ENCODE results near the gene ONECUT2.

The ONECUT2 gene

DNA sequence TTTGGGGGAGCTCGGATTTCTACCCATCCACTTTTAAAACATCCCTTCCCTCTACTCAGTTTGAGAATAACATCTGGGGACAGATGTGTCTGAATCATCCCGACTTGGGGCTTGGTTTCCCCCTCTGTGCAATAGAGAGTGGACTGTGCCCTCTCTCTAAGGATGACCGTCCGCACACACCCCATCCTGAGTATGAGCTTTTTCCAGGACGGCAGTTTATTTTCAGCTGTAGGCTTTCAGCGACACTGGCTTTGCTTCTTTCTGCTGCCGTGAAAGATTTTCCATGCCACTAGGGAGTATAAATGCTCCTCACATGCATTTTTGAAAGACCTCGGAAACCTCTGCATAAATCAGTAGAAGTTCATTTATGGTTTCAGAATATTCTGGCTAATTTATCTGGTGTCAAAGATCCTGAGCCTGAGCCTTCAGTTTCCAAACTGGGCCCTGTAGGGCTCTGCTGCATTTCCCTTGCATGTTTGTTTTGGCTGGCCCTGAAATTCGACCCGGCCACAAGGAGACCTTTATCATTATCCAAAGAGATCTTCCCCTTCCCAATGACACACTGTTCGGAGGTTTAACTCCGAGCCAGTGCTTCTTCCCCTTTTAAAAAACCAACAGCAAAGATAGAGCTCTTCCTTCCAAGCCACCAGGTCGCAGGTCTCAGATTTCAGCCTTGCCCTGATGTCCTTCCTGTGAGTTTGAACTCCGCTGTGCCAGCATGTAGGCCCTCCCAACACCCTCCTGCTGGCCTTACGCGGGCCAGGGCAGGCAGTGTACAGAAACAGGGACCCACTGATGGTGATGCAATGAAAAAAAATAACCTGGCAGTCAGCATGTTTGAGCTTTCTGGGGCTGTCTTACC, 98.1 kb downstream of the ONECUT2 start:
- no peaks in the 10 kb centered on the region for H4K20me1 ChIP-seq (ENCODE audit: insufficient read depth, low read length)
- no peaks in the 10 kb centered on the region for H3K79me2 ChIP-seq (ENCODE audit: low read length)
- no peaks in the 10 kb centered on the region for H3K9me3 ChIP-seq (ENCODE audit: insufficient read depth, low read length)
- no peak overlapping the region for H3K4me3 ChIP-seq (ENCODE audit: low read length)
- H3K27me3 ChIP-seq (ENCODE audit: low read depth, low read length) = no peaks in the 10 kb centered on the region; the same call in 1 of the 2 replicates
- H3K36me3 ChIP-seq (replicated peaks; ENCODE audit: low read depth, low read length) = no peaks in the 10 kb centered on the region
- H3K4me2 ChIP-seq (ENCODE audit: low read length) = no peak overlapping the region
- no peaks in the 10 kb centered on the region for H3K4me1 ChIP-seq (ENCODE audit: low read length)
- no peak overlapping the region for H2AFZ ChIP-seq (ENCODE audit: low read depth, low read length)
- TF ChIP-seq EZH2phosphoT487 (IDR thresholded peaks at IDR 0.05; ENCODE audit: low read depth) = no peak
- H3K9ac ChIP-seq (ENCODE audit: low read length) = no peak overlapping the region
- no peak overlapping the region for H3K27ac ChIP-seq (ENCODE audit: low read length)

DNA sequence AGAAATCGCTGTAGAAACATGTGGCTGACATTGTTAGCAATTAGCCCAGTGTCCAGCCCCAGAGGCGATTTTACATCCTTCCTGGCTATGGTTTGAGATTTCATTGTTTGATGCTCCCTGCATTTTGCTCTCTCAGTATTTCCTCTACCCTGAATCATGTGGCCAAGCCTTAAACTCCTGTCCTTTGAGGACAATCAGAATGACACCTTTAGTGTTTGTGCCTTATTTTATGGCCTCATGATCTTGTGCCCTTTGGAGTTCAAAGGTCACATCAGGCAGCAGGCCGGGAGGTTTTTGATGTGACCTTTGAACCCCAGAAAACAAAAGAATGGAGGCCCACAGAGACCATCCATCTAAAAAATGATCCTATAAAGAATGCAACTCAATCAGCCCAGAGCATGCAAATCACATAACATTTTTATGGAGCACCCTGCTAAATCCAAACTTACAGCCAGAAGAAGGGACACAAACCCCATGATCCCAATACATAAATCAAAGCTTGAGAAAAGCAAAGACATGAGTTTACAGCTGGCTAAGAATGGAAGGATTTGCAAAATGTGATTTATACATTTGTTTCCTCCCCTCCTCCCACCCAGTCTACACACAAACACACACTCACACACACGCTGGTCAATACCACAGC, 98.8 kb downstream of the ONECUT2 start:
- no peaks in the 10 kb centered on the region for H4K20me1 ChIP-seq (ENCODE audit: insufficient read depth, low read length)

DNA sequence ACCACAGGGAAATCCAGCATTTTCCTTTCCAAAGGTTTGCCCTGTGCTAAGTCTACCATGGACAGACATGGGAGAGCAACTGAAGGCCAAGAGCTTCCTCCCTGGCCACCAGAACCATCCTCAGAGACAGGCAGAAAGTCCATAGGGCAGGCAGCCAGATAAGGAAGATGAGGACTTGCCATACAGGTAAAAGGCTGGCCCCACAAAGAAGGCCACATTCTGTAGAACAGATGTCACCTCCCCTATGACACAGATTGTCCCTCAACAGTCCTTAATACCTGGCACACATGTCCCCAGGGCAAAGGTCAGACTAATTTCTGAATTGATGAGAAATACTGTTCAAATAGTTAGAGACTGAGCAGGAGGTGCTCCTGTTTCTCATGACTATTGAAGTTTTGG, 99.3 kb downstream of the ONECUT2 start:
- TF ChIP-seq, protein P1, sequence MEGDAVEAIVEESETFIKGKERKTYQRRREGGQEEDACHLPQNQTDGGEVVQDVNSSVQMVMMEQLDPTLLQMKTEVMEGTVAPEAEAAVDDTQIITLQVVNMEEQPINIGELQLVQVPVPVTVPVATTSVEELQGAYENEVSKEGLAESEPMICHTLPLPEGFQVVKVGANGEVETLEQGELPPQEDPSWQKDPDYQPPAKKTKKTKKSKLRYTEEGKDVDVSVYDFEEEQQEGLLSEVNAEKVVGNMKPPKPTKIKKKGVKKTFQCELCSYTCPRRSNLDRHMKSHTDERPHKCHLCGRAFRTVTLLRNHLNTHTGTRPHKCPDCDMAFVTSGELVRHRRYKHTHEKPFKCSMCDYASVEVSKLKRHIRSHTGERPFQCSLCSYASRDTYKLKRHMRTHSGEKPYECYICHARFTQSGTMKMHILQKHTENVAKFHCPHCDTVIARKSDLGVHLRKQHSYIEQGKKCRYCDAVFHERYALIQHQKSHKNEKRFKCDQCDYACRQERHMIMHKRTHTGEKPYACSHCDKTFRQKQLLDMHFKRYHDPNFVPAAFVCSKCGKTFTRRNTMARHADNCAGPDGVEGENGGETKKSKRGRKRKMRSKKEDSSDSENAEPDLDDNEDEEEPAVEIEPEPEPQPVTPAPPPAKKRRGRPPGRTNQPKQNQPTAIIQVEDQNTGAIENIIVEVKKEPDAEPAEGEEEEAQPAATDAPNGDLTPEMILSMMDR (IDR thresholded peaks at IDR 0.05; ENCODE audit: low read depth, low read length) = no peak
- no peak for TF ChIP-seq EZH2phosphoT487 (IDR thresholded peaks at IDR 0.05; ENCODE audit: low read depth)

More for the DNA sequence above, 98.8 kb downstream of the ONECUT2 start:
- Histone ChIP-seq H3K4me1 (ENCODE audit: low read length) (no peaks in the 10 kb centered on the region), H3K9ac (ENCODE audit: low read length) (no peak overlapping the region), H3K27ac (ENCODE audit: low read length) (no peak overlapping the region), H3K4me2 (ENCODE audit: low read length) (no peak overlapping the region), H3K4me3 (ENCODE audit: low read length) (no peak overlapping the region), H3K9me3 (ENCODE audit: insufficient read depth, low read length) (no peaks in the 10 kb centered on the region), H2AFZ (ENCODE audit: low read depth, low read length) (no peak overlapping the region), H3K27me3 (ENCODE audit: low read depth, low read length) (no peaks in the 10 kb centered on the region; the same call in 1 of the 2 replicates), H3K36me3 (replicated peaks; ENCODE audit: low read depth, low read length) (no peaks in the 10 kb centered on the region), H3K79me2 (ENCODE audit: low read length) (no peaks in the 10 kb centered on the region)
- TF ChIP-seq EZH2phosphoT487 (IDR thresholded peaks at IDR 0.05; ENCODE audit: low read depth) = no peak
- TF ChIP-seq, protein P1 (IDR thresholded peaks at IDR 0.05; ENCODE audit: low read depth, low read length) = no peak

DNA sequence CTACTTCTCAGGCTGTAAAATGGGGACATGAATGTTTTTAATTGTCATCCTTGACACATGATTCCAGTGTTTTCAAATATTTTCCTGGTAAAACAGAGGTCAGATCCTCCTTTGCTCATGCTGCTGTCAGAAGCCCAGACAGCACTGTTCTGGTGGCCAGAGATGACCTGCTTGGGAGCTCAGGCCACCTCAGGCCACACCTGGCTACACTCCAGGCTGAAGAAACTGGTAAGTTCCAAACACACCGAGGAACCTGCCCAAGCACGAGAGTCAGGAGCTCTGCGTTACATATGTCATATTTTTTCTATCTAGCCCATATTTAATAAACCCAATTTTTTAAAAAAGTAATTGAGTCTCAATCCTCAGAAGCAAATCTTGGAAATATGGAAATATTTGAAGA, 103.4 kb downstream of the ONECUT2 start:
- H3K9ac ChIP-seq (ENCODE audit: low read length) = no peak overlapping the region
- no peaks in the 10 kb centered on the region for H4K20me1 ChIP-seq (ENCODE audit: insufficient read depth, low read length)
- H3K27me3 ChIP-seq (ENCODE audit: low read depth, low read length) = no peaks in the 10 kb centered on the region; the same call in 1 of the 2 replicates
- H3K79me2 ChIP-seq (ENCODE audit: low read length) = no peaks in the 10 kb centered on the region
- no peaks in the 10 kb centered on the region for H3K4me1 ChIP-seq (ENCODE audit: low read length)
- no peaks in the 10 kb centered on the region for H3K36me3 ChIP-seq (replicated peaks; ENCODE audit: low read depth, low read length)
- H2AFZ ChIP-seq (ENCODE audit: low read depth, low read length) = no peak overlapping the region
- H3K9me3 ChIP-seq (ENCODE audit: insufficient read depth, low read length) = no peaks in the 10 kb centered on the region
- no peak overlapping the region for H3K27ac ChIP-seq (ENCODE audit: low read length)
- H3K4me2 ChIP-seq (ENCODE audit: low read length) = no peak overlapping the region
- TF ChIP-seq, protein P1 (IDR thresholded peaks at IDR 0.05; ENCODE audit: low read depth, low read length) = no peak
- TF ChIP-seq EZH2phosphoT487 (IDR thresholded peaks at IDR 0.05; ENCODE audit: low read depth) = no peak
- H3K4me3 ChIP-seq (ENCODE audit: low read length) = no peak overlapping the region

More for the DNA sequence above, 99.3 kb downstream of the ONECUT2 start:
- Histone ChIP-seq H3K9me3 (ENCODE audit: insufficient read depth, low read length) (no peaks in the 10 kb centered on the region), H3K4me3 (ENCODE audit: low read length) (no peak overlapping the region), H3K79me2 (ENCODE audit: low read length) (no peaks in the 10 kb centered on the region), H2AFZ (ENCODE audit: low read depth, low read length) (no peak overlapping the region), H3K27ac (ENCODE audit: low read length) (no peak overlapping the region), H3K27me3 (ENCODE audit: low read depth, low read length) (no peaks in the 10 kb centered on the region; the same call in 1 of the 2 replicates), H4K20me1 (ENCODE audit: insufficient read depth, low read length) (no peaks in the 10 kb centered on the region), H3K9ac (ENCODE audit: low read length) (no peak overlapping the region), H3K36me3 (replicated peaks; ENCODE audit: low read depth, low read length) (no peaks in the 10 kb centered on the region), H3K4me1 (ENCODE audit: low read length) (no peaks in the 10 kb centered on the region), H3K4me2 (ENCODE audit: low read length) (no peak overlapping the region)
